HUES64 (cell line): ENCODE measurements around the gene PTPRN. TPM values are rescaled to one million over a fixed set of nuclear protein-coding genes. Genes with fewer than 3 reads are reported as not detected.

Experiments
- H3K27ac ChIP-seq: 2 replicates; pipeline ENCODE4 v1.7.0; 2013; ENCODE audit warnings: low read depth, low read length, inconsistent platforms
- H3K27me3 ChIP-seq: 2 replicates; pipeline ENCODE4 v1.6.1; 2013; ENCODE audit warnings: mild to moderate bottlenecking, low read length; ENCODE audit not compliant: insufficient read depth
- H3K36me3 ChIP-seq: 2 replicates; pipeline ENCODE4 v1.6.1; 2013; ENCODE audit warnings: mild to moderate bottlenecking, low read length; ENCODE audit not compliant: insufficient read depth
- H3K4me1 ChIP-seq: 2 replicates; pipeline ENCODE4 v1.6.1; 2013; ENCODE audit warnings: mild to moderate bottlenecking, low read length, moderate library complexity; ENCODE audit not compliant: insufficient read depth
- H3K4me3 ChIP-seq: 2 replicates; pipeline ENCODE4 v1.5.1; 2013; ENCODE audit warnings: mild to moderate bottlenecking, low read length, moderate library complexity
- H3K9ac ChIP-seq: 2 replicates; pipeline ENCODE4 v1.6.1; 2013; ENCODE audit warnings: mild to moderate bottlenecking, low read depth, low read length
- H3K9me3 ChIP-seq: 2 replicates; pipeline ENCODE4 v1.6.1; 2013; ENCODE audit warnings: low read depth, low read length; ENCODE audit not compliant: insufficient read depth
- WGBS: fragments of 150-250, 120-280 bp; methylation state at CpG from one replicate; pipeline ENCODE4 v1.1.7; 2013; ENCODE audit warnings: missing lambda C conversion rate; 5-methylcytosine and 5-hydroxymethylcytosine counted together
- polyA plus RNA-seq, 2 experiments: library from polyadenylated mRNA; stranded (reverse); fragments of 50-300 nt; gene quantifications; one replicate each; pipeline ENCODE4 v1.2.3, GENCODE V29; 2013

Gene PTPRN
- polyA plus RNA-seq (2013, experiment 1 of 2) = 4.2 TPM
- 3.4 TPM for polyA plus RNA-seq (2013, experiment 2 of 2)

DNA sequence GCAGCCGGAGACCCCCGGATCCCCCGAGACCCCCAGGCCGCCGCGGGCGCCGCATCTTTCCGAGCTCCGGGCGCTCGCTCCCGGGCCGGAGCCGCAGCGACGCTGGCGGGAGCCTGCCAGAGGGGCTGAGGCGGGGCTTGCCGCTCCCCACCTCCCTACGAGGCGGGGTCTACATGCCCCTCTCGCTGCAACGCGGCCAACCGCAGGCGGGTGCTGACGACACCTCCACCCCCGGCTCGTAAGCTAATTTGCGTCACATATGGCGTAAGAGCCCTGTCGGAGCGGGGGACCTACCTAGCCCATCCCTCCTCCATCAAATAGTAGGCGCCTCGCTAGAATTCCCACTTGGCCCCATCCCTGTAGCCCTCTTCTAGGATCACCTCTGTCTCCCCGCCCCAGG is at the start of gene PTPRN:
TSS of gene PTPRN (minus strand) at position 124 of the 400 bp plus-strand sequence. CDS start at position 55, 69 bp downstream.
- Histone ChIP-seq H3K27ac (no peak within 1 kb of the TSS), H3K4me3 (peak within 1 kb of the TSS; percentile 49), H3K4me1 (peaks cover 3% of the 10 kb centered on the region; the same call in 1 of the 2 replicates), H3K9ac (no peak within 1 kb of the TSS), H3K27me3 (peaks cover 33% of the 10 kb centered on the region), H3K9me3 (no peaks in the 10 kb centered on the region), H3K36me3 (no peaks in the 10 kb centered on the region)
- 2% methylated on average over 35 of the region's 37 CpGs for WGBS

GRCh38 chr2:219358170-219359075 is 49.2 kb upstream of the PTPRN start:
- Histone ChIP-seq H3K27me3 (peaks cover 76% of the 10 kb centered on the region), H3K9ac (peak overlapping the region; percentile 24; the same call in 1 of the 2 replicates), H3K4me3 (peak overlapping the region; percentile 55), H3K4me1 (no peaks in the 10 kb centered on the region), H3K27ac (no peak overlapping the region), H3K36me3 (no peaks in the 10 kb centered on the region), H3K9me3 (no peaks in the 10 kb centered on the region)
- WGBS = 4% methylated on average over 66 of the region's 66 CpGs

DNA sequence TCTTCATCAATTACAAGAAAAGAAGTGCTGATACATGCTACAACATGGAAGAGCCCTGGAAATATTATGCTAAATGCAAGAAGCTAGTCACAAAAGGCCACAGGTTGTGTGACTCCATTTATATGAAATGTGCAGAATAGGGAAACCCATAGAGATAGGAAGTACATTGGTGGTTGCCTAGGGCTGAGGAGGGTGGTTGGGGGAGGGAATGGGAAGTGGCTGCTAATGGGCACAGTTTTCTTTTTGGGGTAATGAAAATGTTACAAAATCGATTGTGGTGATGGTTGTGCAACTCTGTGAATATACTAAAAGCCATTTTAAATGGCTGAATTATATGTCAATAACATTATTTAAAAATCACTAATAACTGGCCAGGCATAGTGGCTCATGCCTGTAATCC is 47.6 kb upstream of the PTPRN start:
- no peaks in the 10 kb centered on the region for H3K9me3 ChIP-seq
- H3K36me3 ChIP-seq = no peaks in the 10 kb centered on the region
- H3K9ac ChIP-seq = no peak overlapping the region
- no peaks in the 10 kb centered on the region for H3K4me1 ChIP-seq
- H3K27me3 ChIP-seq = peaks cover 77% of the 10 kb centered on the region
- WGBS = 89% methylated on average over 1 of the region's 1 CpG
- no peak overlapping the region for H3K4me3 ChIP-seq
- H3K27ac ChIP-seq = no peak overlapping the region

- Histone ChIP-seq H3K36me3 (no peaks in the 10 kb centered on the region), H3K4me3 (no peak overlapping the region), H3K4me1 (peaks cover 6% of the 10 kb centered on the region; the same call in 1 of the 2 replicates), H3K9ac (no peak overlapping the region), H3K9me3 (no peaks in the 10 kb centered on the region), H3K27ac (no peak overlapping the region), H3K27me3 (peaks cover 57% of the 10 kb centered on the region)
- WGBS = 84% methylated on average over 3 of the region's 4 CpGs
Observed at GRCh38 chr2:219354582-219354981, 45.4 kb upstream of the PTPRN start.

DNA sequence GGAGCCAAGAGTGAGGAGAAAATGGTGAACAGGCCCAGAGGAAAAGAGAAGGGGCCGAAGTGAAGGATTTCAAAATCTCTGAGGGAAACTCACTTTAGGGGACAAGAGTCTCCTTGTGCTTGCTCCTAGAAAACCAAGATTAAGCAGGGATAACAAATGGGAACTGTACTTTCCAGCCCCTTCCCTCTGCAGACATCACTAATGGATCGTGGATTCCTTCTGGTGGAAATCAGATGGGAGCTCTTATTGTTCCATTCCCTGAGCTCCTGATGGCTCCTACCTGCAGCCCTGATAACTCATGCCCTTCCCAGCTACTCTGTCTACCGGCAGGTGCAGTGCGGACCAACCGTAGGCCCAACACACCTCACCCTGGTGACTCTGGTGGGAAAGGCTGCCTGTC is 43.9 kb upstream of the PTPRN start:
- no peaks in the 10 kb centered on the region for H3K9me3 ChIP-seq
- H3K27ac ChIP-seq = no peak overlapping the region
- H3K4me1 ChIP-seq = peaks cover 6% of the 10 kb centered on the region; the same call in 1 of the 2 replicates
- 70% methylated on average over 5 of the region's 5 CpGs for whole genome bisulfite sequencing
- H3K36me3 ChIP-seq = no peaks in the 10 kb centered on the region
- no peak overlapping the region for H3K9ac ChIP-seq
- H3K27me3 ChIP-seq = peaks cover 42% of the 10 kb centered on the region
- H3K4me3 ChIP-seq = no peak overlapping the region

DNA sequence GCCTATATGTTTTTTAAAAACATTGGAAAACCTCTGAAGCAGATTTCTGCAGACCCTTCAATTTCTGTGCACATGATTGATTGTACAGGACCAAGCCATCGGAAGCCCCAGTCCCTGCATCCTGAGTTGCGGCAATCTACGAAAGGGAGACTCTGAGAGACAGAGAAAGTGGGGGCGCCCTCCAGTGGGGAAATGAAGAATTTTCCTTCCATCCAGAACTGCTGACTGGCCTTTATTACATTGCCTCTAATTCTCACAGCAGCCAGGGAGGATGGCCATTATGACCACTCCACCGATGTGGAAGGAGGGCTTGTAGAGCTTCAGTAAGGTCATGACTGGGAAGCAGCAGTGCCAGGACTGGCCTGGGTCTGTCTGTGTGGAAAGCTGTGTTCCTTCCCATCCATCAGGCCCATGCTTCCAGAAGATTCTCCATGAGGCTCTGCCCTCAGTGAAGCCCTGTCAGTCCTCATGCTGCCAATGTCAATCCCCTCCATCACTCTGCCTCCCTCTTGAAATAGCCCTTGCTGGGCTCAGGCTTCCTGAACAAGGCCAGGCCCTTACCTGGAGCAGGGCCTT is 43.3 kb upstream of the PTPRN start:
- WGBS = 31% methylated on average over 5 of the region's 5 CpGs

GRCh38 chr2:219350710-219351221 is 41.6 kb upstream of the PTPRN start:
- Histone ChIP-seq H3K27me3 (peaks cover 21% of the 10 kb centered on the region), H3K27ac (no peak overlapping the region), H3K9ac (no peak overlapping the region), H3K36me3 (no peaks in the 10 kb centered on the region), H3K4me1 (peaks cover 6% of the 10 kb centered on the region; the same call in 1 of the 2 replicates), H3K4me3 (no peak overlapping the region), H3K9me3 (no peaks in the 10 kb centered on the region)
- 56% methylated on average over 4 of the region's 4 CpGs for WGBS

More for the DNA sequence above, 43.3 kb upstream of the PTPRN start:
- no peaks in the 10 kb centered on the region for H3K9me3 ChIP-seq
- peaks cover 36% of the 10 kb centered on the region for H3K27me3 ChIP-seq
- H3K4me3 ChIP-seq = no peak overlapping the region
- no peak overlapping the region for H3K9ac ChIP-seq
- no peaks in the 10 kb centered on the region for H3K36me3 ChIP-seq
- H3K27ac ChIP-seq = no peak overlapping the region
- H3K4me1 ChIP-seq = peaks cover 6% of the 10 kb centered on the region; the same call in 1 of the 2 replicates

GRCh38 chr2:219350215-219350614 is 41.0 kb upstream of the PTPRN start:
- H3K9me3 ChIP-seq = no peaks in the 10 kb centered on the region
- H3K9ac ChIP-seq = no peak overlapping the region
- no peak overlapping the region for H3K27ac ChIP-seq
- peaks cover 6% of the 10 kb centered on the region; the same call in 1 of the 2 replicates for H3K4me1 ChIP-seq
- WGBS = 81% methylated on average over 3 of the region's 3 CpGs
- no peaks in the 10 kb centered on the region for H3K36me3 ChIP-seq
- H3K27me3 ChIP-seq = peaks cover 17% of the 10 kb centered on the region
- H3K4me3 ChIP-seq = no peak overlapping the region

DNA sequence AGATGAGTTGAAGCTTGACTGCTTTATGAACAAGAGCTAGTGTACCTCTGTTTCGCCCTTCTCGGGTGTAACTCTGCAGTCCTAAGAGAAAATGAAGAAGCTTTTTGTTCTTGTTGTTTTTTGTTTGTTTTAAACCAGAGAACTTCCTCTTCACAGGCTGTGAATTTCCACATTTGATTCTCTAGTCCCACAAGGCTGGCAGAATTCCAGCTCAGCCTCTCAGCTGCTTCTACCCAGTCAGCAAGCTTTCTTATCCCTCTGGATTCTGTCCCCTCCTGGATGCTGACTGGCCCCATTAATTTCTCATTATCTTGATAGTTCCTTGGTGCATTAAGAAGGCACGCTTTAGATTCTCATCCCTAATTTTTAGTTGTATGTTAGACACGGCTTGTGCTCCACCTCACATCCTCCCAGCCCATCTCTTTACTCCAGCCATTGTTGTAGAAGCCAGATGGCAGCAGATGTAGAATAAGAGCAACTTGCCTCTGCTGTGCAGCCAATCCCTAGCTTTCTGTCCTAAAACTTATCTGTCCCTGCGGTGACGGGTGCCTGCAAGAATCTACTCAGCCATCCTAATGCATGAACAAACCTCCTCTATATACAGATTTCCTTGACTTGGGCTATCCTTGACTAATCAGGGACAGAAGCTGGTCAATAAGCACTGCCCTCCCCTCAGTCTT is 35.7 kb upstream of the PTPRN start:
- no peaks in the 10 kb centered on the region for H3K36me3 ChIP-seq
- H3K9me3 ChIP-seq = no peaks in the 10 kb centered on the region
- H3K9ac ChIP-seq = no peak overlapping the region
- no peak overlapping the region for H3K4me3 ChIP-seq
- WGBS = 87% methylated on average over 6 of the region's 6 CpGs
- no peak overlapping the region for H3K27ac ChIP-seq
- H3K27me3 ChIP-seq = peaks cover 2% of the 10 kb centered on the region; the same call in 1 of the 2 replicates
- H3K4me1 ChIP-seq = no peaks in the 10 kb centered on the region; the same call in 1 of the 2 replicates

DNA sequence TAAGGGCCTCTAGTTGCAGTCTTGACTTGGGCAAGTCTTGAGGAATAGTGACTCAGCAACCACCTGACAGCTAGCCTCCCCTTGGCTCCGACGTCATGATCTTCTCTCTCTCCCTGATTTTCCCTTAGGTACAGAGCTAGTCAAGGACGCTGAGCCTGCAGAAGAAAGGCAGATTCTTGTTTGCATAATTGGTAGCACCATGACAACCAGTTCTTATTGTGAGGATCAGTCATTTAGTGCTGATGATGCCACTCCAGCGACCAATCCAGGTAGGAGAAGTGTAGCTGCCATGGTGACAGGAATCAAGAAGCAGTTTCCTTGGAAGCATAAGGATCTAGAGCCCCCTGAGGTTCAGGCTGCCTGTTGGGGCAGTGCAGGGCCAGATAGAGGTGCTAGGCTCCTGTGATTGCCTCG is 26.2 kb upstream of the PTPRN start:
- Histone ChIP-seq H3K9me3 (no peaks in the 10 kb centered on the region), H3K36me3 (no peaks in the 10 kb centered on the region), H3K4me1 (no peaks in the 10 kb centered on the region; the same call in 1 of the 2 replicates), H3K9ac (no peak overlapping the region), H3K4me3 (no peak overlapping the region), H3K27ac (no peak overlapping the region), H3K27me3 (peaks cover 57% of the 10 kb centered on the region)
- 50% methylated on average over 5 of the region's 5 CpGs for WGBS
